HG03135 (cell line): ENCODE results near the gene TCEAL7.
"Not testable (repeated sequence)": the region's sequence is repeated elsewhere in the genome, so short reads cannot be mapped to it uniquely, and the experiment has no call there.

Experiments used
- ATAC-seq: cut with Tn5 transposase; IDR thresholded peaks from one replicate; pipeline ENCODE4 v1.9.1; 2021; ENCODE audit warnings: mild to moderate bottlenecking, moderate library complexity; ENCODE audit not compliant: unreplicated experiment

The TCEAL7 gene, protein sequence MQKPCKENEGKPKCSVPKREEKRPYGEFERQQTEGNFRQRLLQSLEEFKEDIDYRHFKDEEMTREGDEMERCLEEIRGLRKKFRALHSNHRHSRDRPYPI

GRCh38 chrX:103329991-103330390, at the start of gene TCEAL7:
TCEAL7 (plus strand) TSS chrX:103330239; CDS start chrX:103331404, 1,165 bp downstream.
- ATAC-seq = no peak

DNA sequence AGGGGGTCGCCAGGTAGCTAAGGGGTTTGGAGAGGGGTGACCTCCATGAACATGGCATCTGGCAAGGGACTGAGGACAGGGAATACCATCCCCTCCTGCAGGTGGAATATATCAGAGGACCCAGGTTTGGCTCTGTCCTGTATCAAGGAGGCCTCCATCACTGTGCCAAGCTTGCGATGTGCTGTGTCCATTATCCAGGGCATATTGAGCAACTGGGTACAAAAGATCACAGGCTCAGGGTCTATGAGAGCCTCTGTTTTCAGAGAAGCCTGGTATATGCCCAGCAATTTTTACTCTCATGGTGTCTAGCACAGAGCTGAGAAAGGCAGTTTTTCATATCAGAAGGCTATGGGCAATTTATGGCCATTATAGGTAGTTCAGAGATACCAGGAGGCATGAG, 36.9 kb upstream of the TCEAL7 start:
- ATAC-seq = no peak

GRCh38 chrX:103304705-103305104, 25.3 kb upstream of the TCEAL7 start:
- ATAC-seq = no peak

DNA sequence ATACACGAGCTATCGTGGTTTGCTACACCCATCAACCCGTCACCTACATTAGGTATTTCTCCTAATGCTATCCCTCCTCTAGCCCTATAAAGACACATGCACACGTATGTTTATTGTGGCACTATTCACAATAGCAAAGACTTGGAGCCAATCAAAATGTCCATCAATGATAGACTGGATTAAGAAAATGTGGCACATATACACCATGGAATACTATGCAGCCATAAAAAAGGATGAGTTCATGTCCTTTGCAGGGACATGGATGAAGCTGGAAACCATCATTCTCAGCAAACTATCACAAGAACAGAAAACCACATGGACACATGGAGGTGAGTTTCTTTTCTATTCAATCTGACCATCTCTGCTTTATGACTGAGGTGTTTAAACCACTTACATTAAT, 24.4 kb upstream of the TCEAL7 start:
- ATAC-seq = not testable (repeated sequence)

DNA sequence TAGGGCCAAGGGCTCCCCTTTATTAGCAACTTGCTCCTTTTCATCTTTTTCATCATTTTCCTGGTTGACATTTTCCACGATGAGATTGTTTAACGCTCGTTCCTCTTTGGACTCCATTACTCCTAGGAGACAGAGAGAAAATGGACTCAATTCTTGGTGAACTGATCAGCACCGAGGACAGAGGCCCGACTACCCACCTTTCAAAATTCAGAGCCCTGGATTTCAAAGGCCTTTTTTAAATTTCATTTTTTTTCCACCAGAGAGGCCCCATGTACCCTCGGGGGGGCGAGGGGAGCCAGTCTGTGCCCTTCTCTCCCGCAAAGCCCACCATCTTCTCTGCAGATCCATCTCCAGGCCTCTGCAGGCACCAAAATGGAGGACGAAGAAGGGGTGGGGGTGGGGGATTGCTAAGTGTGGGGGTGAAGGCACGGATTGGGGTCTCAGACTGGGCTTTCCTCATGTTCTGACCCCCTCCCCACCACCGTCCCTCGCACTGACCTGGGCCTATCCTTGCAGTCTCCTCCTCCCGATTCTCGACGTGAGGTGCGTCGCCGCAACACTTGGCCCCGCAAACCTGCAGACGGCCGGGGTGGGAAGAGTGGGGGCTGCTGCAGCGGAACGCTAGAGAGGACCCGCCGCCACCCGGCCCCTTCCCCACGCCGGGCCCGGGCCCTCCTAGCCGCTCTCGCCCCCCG, 20.0 kb upstream of the TCEAL7 start:
- ATAC-seq = no peak

- ATAC-seq = peak; percentile 97
These were observed 19.3 kb upstream of the TCEAL7 start, which contains the start of gene BEX2 for GRCh38 chrX:103310555-103311398. BEX2 (minus strand) TSS chrX:103310990; CDS start chrX:103309976, 1,014 bp downstream.

- no peak for ATAC-seq
These were observed 18.6 kb upstream of the TCEAL7 start for GRCh38 chrX:103311399-103311780.

GRCh38 chrX:103330681-103331288, 746 bp downstream of the TCEAL7 start:
- no peak for ATAC-seq

DNA sequence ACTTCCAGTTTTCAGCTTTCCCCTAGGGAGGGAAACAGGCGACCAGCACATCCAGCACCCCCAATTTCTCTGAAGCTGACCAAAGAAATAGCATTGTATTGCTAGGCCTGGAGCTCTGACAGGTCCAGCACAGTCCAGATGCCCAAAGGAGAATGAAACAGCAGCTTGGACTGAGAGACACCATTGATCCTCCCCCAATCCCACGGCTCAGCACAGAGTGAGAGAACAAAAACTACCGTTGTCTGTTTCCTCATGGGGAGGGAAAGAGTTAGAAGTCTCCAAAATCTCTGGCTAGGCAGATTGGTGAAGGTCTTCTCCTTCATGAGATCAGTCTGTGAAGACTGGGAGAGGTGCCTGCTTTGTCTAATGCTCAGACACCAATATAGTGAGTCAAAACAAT, 8.6 kb downstream of the TCEAL7 start:
- no peak for ATAC-seq

GRCh38 chrX:103343105-103343504, 13.1 kb downstream of the TCEAL7 start:
- ATAC-seq = peak; percentile 62

- no peak for ATAC-seq
These were observed 14.6 kb downstream of the TCEAL7 start for GRCh38 chrX:103344606-103345005.

GRCh38 chrX:103347682-103348397, 17.8 kb downstream of the TCEAL7 start:
- no peak for ATAC-seq

DNA sequence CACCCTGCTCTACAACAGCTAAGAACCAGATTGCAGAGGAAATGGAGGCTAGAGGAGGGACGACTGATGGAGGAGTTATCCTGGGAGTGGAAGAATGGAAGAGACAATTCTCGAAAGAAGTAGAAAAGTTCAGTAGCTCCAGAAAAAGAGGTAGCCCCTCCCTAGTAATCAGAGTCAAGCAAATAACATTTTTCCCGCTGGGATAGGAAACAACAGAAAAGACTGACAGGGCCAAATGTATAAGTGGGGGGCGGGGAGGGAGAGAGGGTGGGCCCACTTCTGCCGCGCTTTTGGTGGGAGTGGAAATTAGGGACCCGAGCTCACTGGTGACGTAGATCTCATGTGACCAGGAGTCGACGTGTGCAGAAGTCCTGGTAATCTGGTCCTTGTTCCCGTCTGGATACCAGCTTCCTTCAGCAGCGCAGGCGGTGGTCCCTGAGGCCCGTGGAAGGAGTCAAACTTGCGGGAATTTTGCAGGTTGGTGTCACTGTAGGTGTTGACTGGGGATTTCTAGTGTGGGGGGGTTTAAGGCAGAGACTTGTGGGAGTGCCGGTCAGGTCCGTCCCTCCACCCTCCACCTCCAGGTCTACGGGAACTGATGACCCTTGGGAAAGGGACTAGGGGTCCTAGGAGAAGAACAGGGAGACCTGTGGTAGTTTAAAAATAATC, 26.2 kb downstream of the TCEAL7 start, which contains the start of gene TCEAL9:
TCEAL9 (plus strand) TSS at position 377 of the 669 bp plus-strand sequence. CDS start 1,179 bp downstream, outside the sequence.
- ATAC-seq = no peak

GRCh38 chrX:103356858-103357257, 26.8 kb downstream of the TCEAL7 start:
- ATAC-seq = no peak

DNA sequence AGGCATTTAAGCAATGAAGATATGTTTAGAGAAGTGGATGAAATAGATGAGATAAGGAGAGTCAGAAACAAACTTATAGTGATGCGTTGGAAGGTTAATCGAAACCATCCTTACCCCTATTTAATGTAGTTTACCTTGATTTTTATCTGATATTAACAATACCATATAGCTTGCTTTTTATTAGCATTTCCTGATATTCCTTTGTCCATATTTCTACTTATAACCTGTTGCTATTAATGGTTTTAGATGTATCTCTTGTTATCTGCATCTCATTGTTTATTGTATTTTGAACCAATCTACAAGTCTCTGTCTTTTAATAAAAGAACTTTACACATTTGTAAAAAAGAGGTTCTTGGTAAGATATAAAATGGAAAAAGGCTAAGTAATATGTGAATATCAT, 27.8 kb downstream of the TCEAL7 start:
- ATAC-seq = no peak

GRCh38 chrX:103359605-103360004, 29.6 kb downstream of the TCEAL7 start:
- not testable (repeated sequence) for ATAC-seq

GRCh38 chrX:103360092-103360491, 30.1 kb downstream of the TCEAL7 start:
- ATAC-seq = no peak

DNA sequence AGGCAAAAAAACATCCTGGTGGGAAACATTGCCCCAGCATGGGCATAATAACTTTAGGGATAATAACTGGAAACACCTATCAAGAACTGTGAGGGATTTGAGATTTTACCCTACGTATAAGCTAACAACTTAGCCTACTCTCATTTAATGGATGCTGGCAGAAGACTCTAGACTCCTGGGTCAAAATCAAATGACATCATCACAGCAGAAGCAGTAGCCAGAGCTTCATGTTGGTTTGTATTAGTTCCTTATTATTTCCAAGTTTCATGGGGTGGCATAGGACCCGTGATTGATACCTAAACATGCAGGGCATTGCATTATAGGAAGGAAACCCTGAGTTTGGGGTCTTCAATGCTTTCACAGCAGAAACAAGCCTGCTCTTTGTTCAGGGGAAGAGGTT, 30.9 kb downstream of the TCEAL7 start:
- no peak for ATAC-seq

- ATAC-seq = no peak
These were observed 31.8 kb downstream of the TCEAL7 start for GRCh38 chrX:103361798-103362197.

DNA sequence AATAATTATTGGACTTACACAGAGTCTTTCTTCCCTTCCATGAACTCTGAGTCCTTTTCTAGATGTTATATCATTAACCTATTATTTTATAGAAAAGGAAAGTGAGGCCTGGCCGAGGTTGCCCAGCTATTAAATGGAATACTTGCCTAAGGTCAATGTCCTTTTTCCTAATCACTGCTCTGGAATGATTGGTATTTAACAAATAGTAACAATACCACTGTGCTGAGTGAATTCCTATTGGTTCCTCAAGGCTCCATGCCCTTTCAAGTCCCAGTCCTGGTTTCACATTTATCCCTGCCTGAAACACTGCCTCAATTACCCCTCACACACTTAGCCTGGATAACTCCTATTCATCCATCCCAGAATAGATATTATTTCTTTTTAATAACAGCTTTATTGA, 32.4 kb downstream of the TCEAL7 start:
- ATAC-seq = no peak
